ENCODE results near the gene RAX2.

The RAX2 gene

DNA sequence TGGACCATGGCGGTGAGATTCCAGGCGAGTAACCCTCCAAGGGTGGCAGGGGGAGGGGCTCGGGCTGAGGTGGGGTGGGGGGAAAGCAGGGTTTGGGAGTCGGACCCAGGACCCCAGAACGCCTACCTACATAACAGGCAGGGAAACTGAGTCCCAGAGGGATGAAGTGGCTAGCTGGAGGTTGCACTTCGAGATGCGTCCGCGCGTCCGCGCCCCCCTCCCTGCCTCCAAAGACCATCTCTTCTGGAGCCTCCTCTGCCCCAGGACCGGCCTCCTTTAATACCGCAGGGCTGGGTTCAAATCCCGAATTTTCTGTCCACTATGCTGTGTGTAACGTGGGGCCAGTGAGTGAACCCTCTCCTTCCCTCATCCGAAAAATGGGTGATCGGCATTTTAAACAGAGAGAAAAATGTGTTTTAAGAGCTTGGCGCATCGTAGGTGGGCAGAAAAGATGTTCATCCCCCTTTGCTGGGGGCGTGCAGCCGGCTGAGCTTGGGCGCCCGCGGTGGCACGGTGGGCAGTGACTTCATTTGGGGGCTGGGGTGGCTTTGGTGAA, 50.1 kb downstream of the RAX2 start:
- H3K9ac ChIP-seq (ENCODE audit: low read length), result no peak overlapping the region

GRCh38 chr19:3721131-3721886, 50.7 kb downstream of the RAX2 start:
- no peaks in the 10 kb centered on the region for H3K36me3 ChIP-seq (replicated peaks; ENCODE audit: insufficient read depth, low read length)
- no peak overlapping the region for H3K27ac ChIP-seq (ENCODE audit: low read length)
- peak overlapping the region; percentile 54; the same call in 1 of the 2 replicates for H2AFZ ChIP-seq (ENCODE audit: low read length)
- TF ChIP-seq EZH2 (optimal IDR thresholded peaks at IDR 0.05; ENCODE audit: low read depth, low read length) (peak; percentile 93), CTCF (IDR thresholded peaks at IDR 0.05; ENCODE audit: low read length) (no peak)
- H3K4me3 ChIP-seq (ENCODE audit: low read length), result peak overlapping the region; percentile 22; the same call in 1 of the 2 replicates
- no peaks in the 10 kb centered on the region; the same call in 1 of the 2 replicates for H3F3A ChIP-seq (ENCODE audit: insufficient read depth, low read length)
- peaks cover 44% of the 10 kb centered on the region for H3K27me3 ChIP-seq (replicated peaks; ENCODE audit: insufficient read depth, low read length)
- H3K4me1 ChIP-seq (ENCODE audit: low read length), result peaks cover 8% of the 10 kb centered on the region; the same call in 1 of the 2 replicates
- DNase-seq, result peak; percentile 88
- peak overlapping the region; percentile 58; the same call in 1 of the 2 replicates for H3K4me2 ChIP-seq (ENCODE audit: low read depth, low read length)
- H3K9me3 ChIP-seq (replicated peaks; ENCODE audit: insufficient read depth, low read length), result no peaks in the 10 kb centered on the region
- no peak overlapping the region for H3K9ac ChIP-seq (ENCODE audit: low read length)
- no peaks in the 10 kb centered on the region for H4K20me1 ChIP-seq (ENCODE audit: insufficient read depth, low read length)
- no peaks in the 10 kb centered on the region for H3K79me2 ChIP-seq (ENCODE audit: low read length)
- H3K9me2 ChIP-seq (replicated peaks; ENCODE audit: insufficient read depth, low read length), result no peaks in the 10 kb centered on the region

More for the DNA sequence above, 50.1 kb downstream of the RAX2 start:
- Histone ChIP-seq H3K4me2 (ENCODE audit: low read depth, low read length) (peak overlapping the region; percentile 58; the same call in 1 of the 2 replicates), H3K9me3 (replicated peaks; ENCODE audit: insufficient read depth, low read length) (no peaks in the 10 kb centered on the region), H3K27ac (ENCODE audit: low read length) (no peak overlapping the region), H4K20me1 (ENCODE audit: insufficient read depth, low read length) (no peaks in the 10 kb centered on the region), H3K4me3 (ENCODE audit: low read length) (peak overlapping the region; percentile 22; the same call in 1 of the 2 replicates), H3F3A (ENCODE audit: insufficient read depth, low read length) (no peaks in the 10 kb centered on the region; the same call in 1 of the 2 replicates), H3K79me2 (ENCODE audit: low read length) (no peaks in the 10 kb centered on the region), H3K36me3 (replicated peaks; ENCODE audit: insufficient read depth, low read length) (no peaks in the 10 kb centered on the region), H3K9me2 (replicated peaks; ENCODE audit: insufficient read depth, low read length) (no peaks in the 10 kb centered on the region), H3K27me3 (replicated peaks; ENCODE audit: insufficient read depth, low read length) (peaks cover 46% of the 10 kb centered on the region), H3K4me1 (ENCODE audit: low read length) (peaks cover 8% of the 10 kb centered on the region; the same call in 1 of the 2 replicates), H2AFZ (ENCODE audit: low read length) (0 out of 2 replicates have a peak overlapping the region, but pooled peaks have one; percentile 17)
- DNase-seq, result no peak
- TF ChIP-seq EZH2 (optimal IDR thresholded peaks at IDR 0.05; ENCODE audit: low read depth, low read length) (no peak), CTCF (IDR thresholded peaks at IDR 0.05; ENCODE audit: low read length) (no peak), EZH2phosphoT487 (IDR thresholded peaks at IDR 0.05; ENCODE audit: low read length) (no peak)

DNA sequence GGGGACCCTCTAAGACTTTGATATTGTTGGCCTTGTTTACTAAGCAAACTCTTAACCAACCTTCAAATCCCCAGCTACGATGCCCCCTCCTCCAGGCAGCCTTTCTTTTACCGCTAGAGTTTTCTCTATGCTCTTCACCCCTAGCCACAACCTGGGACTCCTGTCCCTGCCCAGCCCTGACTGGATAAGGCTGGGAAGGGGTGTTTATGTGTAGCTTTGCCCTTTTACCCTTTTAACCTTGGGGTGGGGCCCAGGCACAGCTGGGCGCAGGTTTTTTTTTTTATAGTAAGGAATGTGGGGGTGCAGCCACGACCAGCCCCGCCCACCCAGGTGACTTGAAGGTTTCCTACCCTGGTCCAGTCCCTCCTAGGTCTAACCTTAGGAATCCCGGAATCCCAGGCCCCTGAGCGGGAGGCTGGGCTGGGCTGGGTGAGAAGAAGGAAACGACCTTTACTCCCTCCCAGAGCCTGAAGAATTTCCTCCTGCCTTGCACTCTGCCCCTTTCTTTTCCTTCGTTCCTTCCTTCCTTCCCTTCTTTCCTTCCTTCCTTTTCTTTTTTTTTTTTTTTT, 51.6 kb downstream of the RAX2 start:
- Histone ChIP-seq H3K9me3 (replicated peaks; ENCODE audit: insufficient read depth, low read length) (no peaks in the 10 kb centered on the region), H3K36me3 (replicated peaks; ENCODE audit: insufficient read depth, low read length) (no peaks in the 10 kb centered on the region), H3K4me1 (ENCODE audit: low read length) (peaks cover 8% of the 10 kb centered on the region; the same call in 1 of the 2 replicates), H3F3A (ENCODE audit: insufficient read depth, low read length) (no peaks in the 10 kb centered on the region; the same call in 1 of the 2 replicates), H3K4me3 (ENCODE audit: low read length) (no peak overlapping the region), H4K20me1 (ENCODE audit: insufficient read depth, low read length) (no peaks in the 10 kb centered on the region), H3K79me2 (ENCODE audit: low read length) (no peaks in the 10 kb centered on the region), H3K9ac (ENCODE audit: low read length) (no peak overlapping the region), H3K9me2 (replicated peaks; ENCODE audit: insufficient read depth, low read length) (no peaks in the 10 kb centered on the region), H3K4me2 (ENCODE audit: low read depth, low read length) (no peak overlapping the region), H3K27ac (ENCODE audit: low read length) (no peak overlapping the region), H3K27me3 (replicated peaks; ENCODE audit: insufficient read depth, low read length) (peaks cover 51% of the 10 kb centered on the region), H2AFZ (ENCODE audit: low read length) (no peak overlapping the region)
- DNase-seq, result no peak
- TF ChIP-seq EZH2phosphoT487 (IDR thresholded peaks at IDR 0.05; ENCODE audit: low read length) (no peak), EZH2 (optimal IDR thresholded peaks at IDR 0.05; ENCODE audit: low read depth, low read length) (no peak), CTCF (IDR thresholded peaks at IDR 0.05; ENCODE audit: low read length) (no peak)
